ENCODE results near the gene RBFA. TPM values are rescaled to one million over a fixed set of nuclear protein-coding genes. Genes with fewer than 3 reads are reported as not detected.

RBFA gene
- total and polyA plus RNA-seq, 10 of the 15 experiments (the other 5 are each of a cell fraction or from before 2014, with no cell fraction given): 7.2 to 56.0 (median 37.7) TPM

DNA sequence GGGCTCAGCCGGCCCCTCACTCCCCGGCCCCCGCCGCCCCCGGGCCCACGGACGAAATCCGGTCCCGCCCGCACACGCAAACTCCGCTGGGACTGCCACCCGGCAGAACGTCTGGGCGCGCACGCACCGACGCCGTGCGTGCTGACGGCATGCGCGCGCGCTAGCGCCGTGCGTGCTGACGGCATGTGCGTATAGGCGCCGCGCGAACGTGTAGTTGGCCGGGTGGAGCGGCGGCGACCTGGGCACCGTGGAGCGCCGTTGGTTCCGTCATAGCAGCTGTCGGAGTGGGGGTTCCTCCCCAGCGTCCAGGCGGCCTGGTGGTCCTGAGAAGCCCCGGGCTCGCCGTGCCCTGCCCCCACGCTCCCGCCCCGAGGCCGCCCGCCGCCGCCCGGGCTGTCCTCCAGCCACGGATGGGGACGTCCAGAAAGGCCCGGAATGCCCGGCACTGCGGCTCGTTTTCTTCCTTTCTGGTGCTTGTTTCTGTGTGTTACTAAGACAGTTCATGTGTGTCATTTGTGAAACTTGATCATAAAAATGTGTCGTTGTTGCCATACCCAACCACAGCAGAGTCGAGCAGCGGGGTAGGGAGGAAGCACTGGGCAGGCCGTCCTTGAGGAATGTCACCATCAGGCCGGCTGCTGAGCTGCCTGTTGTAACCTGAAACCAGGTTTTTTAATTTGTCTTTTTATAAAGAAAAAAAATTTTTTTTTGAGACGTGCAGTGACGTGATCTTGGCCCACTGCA, 45.6 kb upstream of the RBFA start, which contains the start of gene TXNL4A (continued):
- no peak for TF ChIP-seq TARDBP (IDR thresholded peaks at IDR 0.05; ENCODE audit: borderline replicate concordance)
- TF ChIP-seq NR2C2 (IDR thresholded peaks at IDR 0.05; ENCODE audit: borderline replicate concordance, control insufficient read depth, insufficient read length, low read depth): no peak
- peak; percentile 68; the same call in 1 of the 2 replicates for TF ChIP-seq BACH1 (IDR thresholded peaks at IDR 0.05; ENCODE audit: borderline replicate concordance)
- TF ChIP-seq CBX3 (IDR thresholded peaks at IDR 0.05; ENCODE audit: borderline replicate concordance, low read depth): no peak
- TF ChIP-seq SPI1 (IDR thresholded peaks at IDR 0.05; ENCODE audit: borderline replicate concordance, insufficient read depth, low read depth, low read length): no peak
- TF ChIP-seq NR2F1 (conservative IDR thresholded peaks at IDR 0.05): no peak
- peak; percentile 46; the same call in 1 of the 2 replicates for TF ChIP-seq HCFC1 (IDR thresholded peaks at IDR 0.05; ENCODE audit: low read length)
- TF ChIP-seq CEBPB (IDR thresholded peaks at IDR 0.05; ENCODE audit: borderline replicate concordance in 1 of 2, low read depth in 2 of 2, low read length in 2 of 2): no peak
- TF ChIP-seq BHLHE40 (IDR thresholded peaks at IDR 0.05; ENCODE audit: borderline replicate concordance in 1 of 2, low read depth in 2 of 2, low read length in 1 of 2): peak in 1 of 2 experiments; percentile 82; a peak in 1 of 4 replicates
- no peak for TF ChIP-seq DPF2 (IDR thresholded peaks at IDR 0.05)
- TF ChIP-seq, protein P1, sequence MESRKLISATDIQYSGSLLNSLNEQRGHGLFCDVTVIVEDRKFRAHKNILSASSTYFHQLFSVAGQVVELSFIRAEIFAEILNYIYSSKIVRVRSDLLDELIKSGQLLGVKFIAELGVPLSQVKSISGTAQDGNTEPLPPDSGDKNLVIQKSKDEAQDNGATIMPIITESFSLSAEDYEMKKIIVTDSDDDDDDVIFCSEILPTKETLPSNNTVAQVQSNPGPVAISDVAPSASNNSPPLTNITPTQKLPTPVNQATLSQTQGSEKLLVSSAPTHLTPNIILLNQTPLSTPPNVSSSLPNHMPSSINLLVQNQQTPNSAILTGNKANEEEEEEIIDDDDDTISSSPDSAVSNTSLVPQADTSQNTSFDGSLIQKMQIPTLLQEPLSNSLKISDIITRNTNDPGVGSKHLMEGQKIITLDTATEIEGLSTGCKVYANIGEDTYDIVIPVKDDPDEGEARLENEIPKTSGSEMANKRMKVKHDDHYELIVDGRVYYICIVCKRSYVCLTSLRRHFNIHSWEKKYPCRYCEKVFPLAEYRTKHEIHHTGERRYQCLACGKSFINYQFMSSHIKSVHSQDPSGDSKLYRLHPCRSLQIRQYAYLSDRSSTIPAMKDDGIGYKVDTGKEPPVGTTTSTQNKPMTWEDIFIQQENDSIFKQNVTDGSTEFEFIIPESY (IDR thresholded peaks at IDR 0.05): no peak
- TF ChIP-seq TBL1XR1 (IDR thresholded peaks at IDR 0.05; ENCODE audit: low read depth, low read length): no peak
- TF ChIP-seq, protein P2, sequence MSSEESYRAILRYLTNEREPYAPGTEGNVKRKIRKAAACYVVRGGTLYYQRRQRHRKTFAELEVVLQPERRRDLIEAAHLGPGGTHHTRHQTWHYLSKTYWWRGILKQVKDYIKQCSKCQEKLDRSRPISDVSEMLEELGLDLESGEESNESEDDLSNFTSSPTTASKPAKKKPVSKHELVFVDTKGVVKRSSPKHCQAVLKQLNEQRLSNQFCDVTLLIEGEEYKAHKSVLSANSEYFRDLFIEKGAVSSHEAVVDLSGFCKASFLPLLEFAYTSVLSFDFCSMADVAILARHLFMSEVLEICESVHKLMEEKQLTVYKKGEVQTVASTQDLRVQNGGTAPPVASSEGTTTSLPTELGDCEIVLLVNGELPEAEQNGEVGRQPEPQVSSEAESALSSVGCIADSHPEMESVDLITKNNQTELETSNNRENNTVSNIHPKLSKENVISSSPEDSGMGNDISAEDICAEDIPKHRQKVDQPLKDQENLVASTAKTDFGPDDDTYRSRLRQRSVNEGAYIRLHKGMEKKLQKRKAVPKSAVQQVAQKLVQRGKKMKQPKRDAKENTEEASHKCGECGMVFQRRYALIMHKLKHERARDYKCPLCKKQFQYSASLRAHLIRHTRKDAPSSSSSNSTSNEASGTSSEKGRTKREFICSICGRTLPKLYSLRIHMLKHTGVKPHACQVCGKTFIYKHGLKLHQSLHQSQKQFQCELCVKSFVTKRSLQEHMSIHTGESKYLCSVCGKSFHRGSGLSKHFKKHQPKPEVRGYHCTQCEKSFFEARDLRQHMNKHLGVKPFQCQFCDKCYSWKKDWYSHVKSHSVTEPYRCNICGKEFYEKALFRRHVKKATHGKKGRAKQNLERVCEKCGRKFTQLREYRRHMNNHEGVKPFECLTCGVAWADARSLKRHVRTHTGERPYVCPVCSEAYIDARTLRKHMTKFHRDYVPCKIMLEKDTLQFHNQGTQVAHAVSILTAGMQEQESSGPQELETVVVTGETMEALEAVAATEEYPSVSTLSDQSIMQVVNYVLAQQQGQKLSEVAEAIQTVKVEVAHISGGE (CRISPR knock-in tag; IDR thresholded peaks at IDR 0.05): 0 out of 2 replicates have a peak, but pooled peaks have one; percentile 24
- 0 out of 2 replicates have a peak, but pooled peaks have one; percentile 34 for TF ChIP-seq POLR2AphosphoS2 (IDR thresholded peaks at IDR 0.05; ENCODE audit: low read depth, low read length)
- no peak for TF ChIP-seq STAT1 (conservative IDR thresholded peaks at IDR 0.05)
- TF ChIP-seq GATAD2B (conservative IDR thresholded peaks at IDR 0.05; ENCODE audit: low read depth): no peak
- no peak for TF ChIP-seq SREBF2 (IDR thresholded peaks at IDR 0.05; ENCODE audit: low read length)
- TF ChIP-seq ZNF24 (IDR thresholded peaks at IDR 0.05): no peak
- TF ChIP-seq PML (IDR thresholded peaks at IDR 0.05; ENCODE audit: low read length): 0 out of 2 replicates have a peak, but pooled peaks have one; percentile 67
- TF ChIP-seq, protein P3, sequence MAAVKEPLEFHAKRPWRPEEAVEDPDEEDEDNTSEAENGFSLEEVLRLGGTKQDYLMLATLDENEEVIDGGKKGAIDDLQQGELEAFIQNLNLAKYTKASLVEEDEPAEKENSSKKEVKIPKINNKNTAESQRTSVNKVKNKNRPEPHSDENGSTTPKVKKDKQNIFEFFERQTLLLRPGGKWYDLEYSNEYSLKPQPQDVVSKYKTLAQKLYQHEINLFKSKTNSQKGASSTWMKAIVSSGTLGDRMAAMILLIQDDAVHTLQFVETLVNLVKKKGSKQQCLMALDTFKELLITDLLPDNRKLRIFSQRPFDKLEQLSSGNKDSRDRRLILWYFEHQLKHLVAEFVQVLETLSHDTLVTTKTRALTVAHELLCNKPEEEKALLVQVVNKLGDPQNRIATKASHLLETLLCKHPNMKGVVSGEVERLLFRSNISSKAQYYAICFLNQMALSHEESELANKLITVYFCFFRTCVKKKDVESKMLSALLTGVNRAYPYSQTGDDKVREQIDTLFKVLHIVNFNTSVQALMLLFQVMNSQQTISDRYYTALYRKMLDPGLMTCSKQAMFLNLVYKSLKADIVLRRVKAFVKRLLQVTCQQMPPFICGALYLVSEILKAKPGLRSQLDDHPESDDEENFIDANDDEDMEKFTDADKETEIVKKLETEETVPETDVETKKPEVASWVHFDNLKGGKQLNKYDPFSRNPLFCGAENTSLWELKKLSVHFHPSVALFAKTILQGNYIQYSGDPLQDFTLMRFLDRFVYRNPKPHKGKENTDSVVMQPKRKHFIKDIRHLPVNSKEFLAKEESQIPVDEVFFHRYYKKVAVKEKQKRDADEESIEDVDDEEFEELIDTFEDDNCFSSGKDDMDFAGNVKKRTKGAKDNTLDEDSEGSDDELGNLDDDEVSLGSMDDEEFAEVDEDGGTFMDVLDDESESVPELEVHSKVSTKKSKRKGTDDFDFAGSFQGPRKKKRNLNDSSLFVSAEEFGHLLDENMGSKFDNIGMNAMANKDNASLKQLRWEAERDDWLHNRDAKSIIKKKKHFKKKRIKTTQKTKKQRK (IDR thresholded peaks at IDR 0.05; ENCODE audit: low read depth, low read length): no peak

All from GM12878 (cell line).